Epithelial cell of esophagus (primary cell): ENCODE results near the gene KLHL6.

Experiments used
- DNase-seq: peaks from one replicate; pipeline ENCODE4 v3.0.0; 2010; ENCODE audit warnings: low read depth
- H3K4me3 ChIP-seq: 2 replicates; pipeline ENCODE4 v1.5.1; 2011; ENCODE audit warnings: mild to moderate bottlenecking, low read length, control low read depth
- TF ChIP-seq, protein P1 (sequence below): IDR thresholded peaks from 2 replicates; pipeline ENCODE4 v1.5.1; 2011; ENCODE audit warnings: low read depth, mild to moderate bottlenecking, low read length, control low read depth, inconsistent platforms; ENCODE audit not compliant: insufficient read depth; ENCODE audit errors: missing control alignments

The KLHL6 gene, protein sequence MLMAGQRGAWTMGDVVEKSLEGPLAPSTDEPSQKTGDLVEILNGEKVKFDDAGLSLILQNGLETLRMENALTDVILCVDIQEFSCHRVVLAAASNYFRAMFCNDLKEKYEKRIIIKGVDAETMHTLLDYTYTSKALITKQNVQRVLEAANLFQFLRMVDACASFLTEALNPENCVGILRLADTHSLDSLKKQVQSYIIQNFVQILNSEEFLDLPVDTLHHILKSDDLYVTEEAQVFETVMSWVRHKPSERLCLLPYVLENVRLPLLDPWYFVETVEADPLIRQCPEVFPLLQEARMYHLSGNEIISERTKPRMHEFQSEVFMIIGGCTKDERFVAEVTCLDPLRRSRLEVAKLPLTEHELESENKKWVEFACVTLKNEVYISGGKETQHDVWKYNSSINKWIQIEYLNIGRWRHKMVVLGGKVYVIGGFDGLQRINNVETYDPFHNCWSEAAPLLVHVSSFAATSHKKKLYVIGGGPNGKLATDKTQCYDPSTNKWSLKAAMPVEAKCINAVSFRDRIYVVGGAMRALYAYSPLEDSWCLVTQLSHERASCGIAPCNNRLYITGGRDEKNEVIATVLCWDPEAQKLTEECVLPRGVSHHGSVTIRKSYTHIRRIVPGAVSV

DNA sequence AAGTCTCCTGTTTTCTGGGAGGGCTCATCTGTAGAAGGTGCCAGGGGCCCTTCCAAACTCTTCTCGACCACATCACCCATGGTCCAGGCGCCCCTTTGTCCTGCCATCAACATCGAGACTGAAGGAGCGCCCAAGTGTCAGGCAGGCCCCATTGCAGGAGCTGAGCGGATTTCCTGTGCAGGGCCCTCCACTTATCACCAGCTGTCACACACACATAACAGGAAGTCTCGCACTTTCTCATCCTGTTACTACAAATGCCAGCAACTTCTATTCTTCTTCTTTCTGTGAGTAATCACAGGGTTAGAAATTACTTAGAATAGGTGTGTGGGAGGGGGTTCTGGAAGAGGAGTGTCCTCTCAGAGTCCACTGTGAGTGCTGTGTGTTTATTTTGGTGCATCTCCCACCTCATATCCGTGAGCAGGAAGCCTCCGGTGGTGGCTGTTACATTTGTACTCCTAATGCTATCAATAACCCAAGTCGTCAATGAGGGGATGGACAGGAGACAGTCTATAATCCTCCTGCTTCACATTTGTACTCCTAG is at the start of gene KLHL6:
KLHL6 (minus strand) TSS at position 166 of the 541 bp plus-strand sequence; CDS start at position 113, 53 bp downstream.
- DNase-seq: no peak
- TF ChIP-seq, protein P1, sequence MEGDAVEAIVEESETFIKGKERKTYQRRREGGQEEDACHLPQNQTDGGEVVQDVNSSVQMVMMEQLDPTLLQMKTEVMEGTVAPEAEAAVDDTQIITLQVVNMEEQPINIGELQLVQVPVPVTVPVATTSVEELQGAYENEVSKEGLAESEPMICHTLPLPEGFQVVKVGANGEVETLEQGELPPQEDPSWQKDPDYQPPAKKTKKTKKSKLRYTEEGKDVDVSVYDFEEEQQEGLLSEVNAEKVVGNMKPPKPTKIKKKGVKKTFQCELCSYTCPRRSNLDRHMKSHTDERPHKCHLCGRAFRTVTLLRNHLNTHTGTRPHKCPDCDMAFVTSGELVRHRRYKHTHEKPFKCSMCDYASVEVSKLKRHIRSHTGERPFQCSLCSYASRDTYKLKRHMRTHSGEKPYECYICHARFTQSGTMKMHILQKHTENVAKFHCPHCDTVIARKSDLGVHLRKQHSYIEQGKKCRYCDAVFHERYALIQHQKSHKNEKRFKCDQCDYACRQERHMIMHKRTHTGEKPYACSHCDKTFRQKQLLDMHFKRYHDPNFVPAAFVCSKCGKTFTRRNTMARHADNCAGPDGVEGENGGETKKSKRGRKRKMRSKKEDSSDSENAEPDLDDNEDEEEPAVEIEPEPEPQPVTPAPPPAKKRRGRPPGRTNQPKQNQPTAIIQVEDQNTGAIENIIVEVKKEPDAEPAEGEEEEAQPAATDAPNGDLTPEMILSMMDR: no peak
- H3K4me3 ChIP-seq: no peak within 1 kb of the TSS

DNA sequence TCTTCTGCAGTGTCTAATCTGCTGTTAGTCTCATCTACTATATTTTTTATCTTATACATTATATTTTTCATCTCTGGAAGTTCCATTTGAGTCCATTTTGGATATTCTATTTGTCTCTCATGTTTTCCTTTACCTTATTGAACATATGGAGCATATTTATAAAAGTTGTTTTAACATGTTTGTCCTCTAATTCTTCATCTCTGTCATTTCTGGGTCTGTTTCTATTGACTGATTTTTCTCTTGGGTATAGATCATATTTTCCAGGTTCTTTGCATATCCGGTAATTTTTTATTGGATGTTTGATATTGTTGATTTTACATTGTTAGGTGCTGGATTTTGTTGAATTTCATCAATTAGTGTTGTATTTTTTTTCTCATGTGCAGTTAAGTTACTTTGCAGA is 42.5 kb upstream of the KLHL6 start:
- DNase-seq: no peak
- TF ChIP-seq, protein P1: no peak
- no peak overlapping the region for H3K4me3 ChIP-seq

DNA sequence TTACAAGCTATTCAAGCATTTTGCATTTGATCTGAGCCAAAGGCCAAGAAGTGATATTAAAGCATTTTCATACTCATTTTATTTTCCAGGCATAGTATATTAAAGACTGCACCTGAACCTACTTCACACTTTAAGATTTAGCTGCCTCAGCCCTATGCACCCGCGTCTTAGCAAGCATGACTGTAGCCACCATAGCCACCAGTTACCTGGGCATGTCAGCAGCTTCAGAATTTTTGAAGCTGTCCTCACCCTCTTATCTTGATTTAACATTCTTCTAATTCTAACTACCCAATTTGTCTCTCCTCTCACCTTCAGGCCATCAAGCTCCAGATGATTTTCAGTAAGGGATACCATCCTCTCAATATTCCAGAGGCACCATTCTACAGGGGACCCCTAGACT is 39.1 kb upstream of the KLHL6 start:
- no peak overlapping the region for H3K4me3 ChIP-seq
- no peak for DNase-seq
- TF ChIP-seq, protein P1: no peak

DNA sequence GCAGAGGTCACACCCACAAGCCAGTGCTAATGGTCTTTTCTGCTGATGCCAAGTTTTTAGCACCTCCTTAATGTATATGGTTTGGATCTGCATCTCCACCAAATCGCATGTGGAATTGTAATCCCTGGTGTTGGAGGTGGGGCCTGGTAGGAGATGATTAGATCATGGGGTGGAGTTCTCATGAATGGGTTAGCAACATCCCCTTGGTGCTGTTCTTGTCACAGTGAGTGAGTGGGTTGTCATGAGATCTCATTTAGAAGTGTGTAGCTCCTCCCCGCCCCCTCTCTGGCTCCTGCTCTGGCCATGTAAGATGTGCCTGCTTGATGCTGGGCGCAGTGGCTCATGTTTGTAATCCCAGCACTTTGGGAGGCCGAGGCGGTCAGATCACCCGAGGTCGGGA is 37.3 kb upstream of the KLHL6 start:
- TF ChIP-seq, protein P1: no peak
- DNase-seq: no peak
- H3K4me3 ChIP-seq: no peak overlapping the region

DNA sequence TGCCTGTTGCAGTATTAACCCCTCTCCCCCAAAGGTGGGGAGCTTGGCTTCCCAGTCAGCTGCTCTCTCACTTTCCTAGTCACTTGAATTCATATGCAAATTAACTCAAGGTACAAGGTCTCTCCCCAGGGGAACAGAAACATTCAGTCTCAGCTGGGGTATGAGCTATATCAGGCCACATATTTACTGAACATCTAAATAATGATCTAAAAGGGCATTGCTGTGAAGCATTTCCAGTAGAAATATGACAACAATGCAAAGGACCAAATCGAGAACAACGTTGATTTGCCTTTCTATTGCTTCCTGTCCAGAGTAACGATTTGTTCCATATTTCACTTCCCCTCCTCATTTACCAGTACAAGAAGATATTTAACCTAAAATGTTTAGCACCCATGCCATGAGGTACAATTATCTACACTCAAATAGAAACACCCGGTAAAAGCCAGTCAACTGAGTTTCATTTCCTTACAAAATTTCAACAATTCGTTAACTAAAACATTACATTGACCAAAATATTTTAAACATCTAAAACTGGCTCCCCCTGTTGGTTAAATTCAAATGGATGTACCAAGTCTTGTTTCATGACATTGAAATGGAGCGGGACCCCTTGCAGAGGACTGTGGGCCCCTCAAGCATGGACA is 36.5 kb upstream of the KLHL6 start:
- DNase-seq: peak; percentile 13
- TF ChIP-seq, protein P1: no peak
- no peak overlapping the region for H3K4me3 ChIP-seq

DNA sequence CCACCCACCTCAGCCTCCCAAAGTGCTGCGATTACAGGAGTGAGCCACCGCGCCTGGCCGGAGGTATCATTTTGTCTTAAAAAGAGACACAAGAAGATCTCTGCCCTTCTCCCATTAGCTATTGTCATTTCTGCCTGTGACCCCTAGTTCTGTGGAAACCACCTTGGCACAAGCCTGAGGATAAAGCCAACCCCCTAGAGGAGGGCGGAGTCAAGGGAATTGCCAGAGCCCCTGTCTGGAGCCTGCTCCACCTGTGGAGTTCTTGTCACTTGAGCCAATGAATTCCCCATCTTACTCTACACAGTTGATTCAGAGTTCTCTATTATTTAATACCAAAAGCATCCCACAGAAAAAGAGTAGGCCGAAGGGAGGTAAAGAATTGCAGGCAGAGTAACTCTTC is 34.9 kb upstream of the KLHL6 start:
- no peak overlapping the region for H3K4me3 ChIP-seq
- no peak for DNase-seq
- TF ChIP-seq, protein P1: no peak
